ENCODE measurements around the gene LYL1.

DNA sequence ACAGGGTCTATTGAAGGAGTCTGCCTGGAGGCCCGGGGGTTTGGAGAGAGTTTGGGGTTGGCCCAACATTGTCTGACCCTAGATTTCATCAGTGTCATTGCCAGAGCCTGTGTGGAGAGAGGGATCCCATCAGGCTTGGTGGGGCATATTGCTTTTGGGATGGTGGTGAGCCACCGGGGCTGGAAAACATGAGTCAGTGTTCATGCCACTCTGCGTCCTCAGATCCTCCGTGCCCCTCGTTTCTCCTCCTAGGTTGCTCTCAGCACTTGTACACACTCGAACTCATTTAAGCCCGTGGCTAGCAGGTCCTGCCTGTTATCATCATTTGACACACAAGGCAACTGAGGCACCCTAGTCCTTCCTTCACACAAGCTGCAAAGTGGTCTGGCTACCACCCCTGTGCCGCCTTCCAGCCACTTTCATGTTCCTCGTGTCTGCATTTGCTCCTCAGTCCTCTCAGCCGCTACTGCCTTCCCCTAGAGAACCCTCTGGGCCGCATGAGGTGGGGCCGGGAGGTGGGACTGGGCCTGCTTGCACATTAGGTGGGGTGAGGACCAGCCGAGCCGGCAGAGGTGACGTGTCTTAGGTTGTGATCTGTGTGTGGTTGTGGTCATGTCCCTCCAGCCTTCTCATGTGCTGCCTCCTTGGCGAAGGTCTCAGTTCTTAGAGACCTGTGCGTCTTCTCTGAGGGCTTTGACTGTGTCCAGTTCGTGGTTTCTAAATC lies 19.1 kb upstream of the LYL1 start:
- TF ChIP-seq, protein P1, sequence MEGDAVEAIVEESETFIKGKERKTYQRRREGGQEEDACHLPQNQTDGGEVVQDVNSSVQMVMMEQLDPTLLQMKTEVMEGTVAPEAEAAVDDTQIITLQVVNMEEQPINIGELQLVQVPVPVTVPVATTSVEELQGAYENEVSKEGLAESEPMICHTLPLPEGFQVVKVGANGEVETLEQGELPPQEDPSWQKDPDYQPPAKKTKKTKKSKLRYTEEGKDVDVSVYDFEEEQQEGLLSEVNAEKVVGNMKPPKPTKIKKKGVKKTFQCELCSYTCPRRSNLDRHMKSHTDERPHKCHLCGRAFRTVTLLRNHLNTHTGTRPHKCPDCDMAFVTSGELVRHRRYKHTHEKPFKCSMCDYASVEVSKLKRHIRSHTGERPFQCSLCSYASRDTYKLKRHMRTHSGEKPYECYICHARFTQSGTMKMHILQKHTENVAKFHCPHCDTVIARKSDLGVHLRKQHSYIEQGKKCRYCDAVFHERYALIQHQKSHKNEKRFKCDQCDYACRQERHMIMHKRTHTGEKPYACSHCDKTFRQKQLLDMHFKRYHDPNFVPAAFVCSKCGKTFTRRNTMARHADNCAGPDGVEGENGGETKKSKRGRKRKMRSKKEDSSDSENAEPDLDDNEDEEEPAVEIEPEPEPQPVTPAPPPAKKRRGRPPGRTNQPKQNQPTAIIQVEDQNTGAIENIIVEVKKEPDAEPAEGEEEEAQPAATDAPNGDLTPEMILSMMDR (IDR thresholded peaks at IDR 0.05) = no peak
- TF ChIP-seq POLR2AphosphoS5 (IDR thresholded peaks at IDR 0.05) (no peak), POLR2A (IDR thresholded peaks at IDR 0.05) (no peak)
